ENCODE results near the gene GABRB3. TPM values are rescaled to one million over a fixed set of nuclear protein-coding genes. Genes with fewer than 3 reads are reported as not detected.

The GABRB3 gene
- total and polyA plus RNA-seq, 2 of the 8 experiments (the other 6 are each of a cell fraction or from before 2014, with no cell fraction given) = 98.8 to 163 TPM

DNA sequence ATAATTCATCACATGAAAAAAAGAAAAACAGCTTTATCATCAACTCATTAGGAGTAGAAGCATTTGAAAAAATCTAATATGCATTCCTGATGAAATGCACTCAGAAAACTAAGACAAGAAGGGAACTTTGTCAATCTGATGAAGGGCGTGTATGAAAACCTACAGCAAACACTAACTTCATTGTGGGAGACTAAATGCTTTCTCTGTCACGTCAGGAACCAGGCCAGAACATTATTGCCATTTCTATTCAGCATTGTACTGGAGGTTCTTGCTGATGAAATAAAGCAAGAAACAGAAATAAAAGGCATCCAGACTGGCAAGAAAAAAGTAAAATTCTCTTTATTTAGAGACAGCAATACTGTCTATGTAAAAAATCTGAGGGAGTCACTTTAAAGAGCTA lies 235.2 kb downstream of the GABRB3 start:
- Histone ChIP-seq H3K4me3 (ENCODE audit: extremely low read depth in 1 of 4, insufficient read depth in 2 of 4, low read depth in 3 of 4, low read length in 4 of 4) (no peak overlapping the region), H3K23me2 (ENCODE audit: low read depth, low read length) (no peaks in the 10 kb centered on the region), H3K4ac (replicated peaks; ENCODE audit: insufficient read length, low read depth, low read length) (no peak overlapping the region), H3K9ac (replicated peaks in 1 of 4; ENCODE audit: extremely low read depth in 1 of 4, low read depth in 3 of 4, low read length in 3 of 4) (no peak overlapping the region), H2BK15ac (ENCODE audit: low read length) (no peak overlapping the region), H3K4me1 (replicated peaks in 1 of 4; ENCODE audit: control insufficient read depth in 3 of 4, insufficient read depth in 4 of 4, low read length in 3 of 4) (no peaks in the 10 kb centered on the region), H3K27ac (ENCODE audit: low read depth, low read length) (no peak overlapping the region), H3K27me3 (replicated peaks in 1 of 4; ENCODE audit: control insufficient read depth in 3 of 4, extremely low read depth in 1 of 4, insufficient read depth in 3 of 4, low read length in 3 of 4) (no peaks in the 10 kb centered on the region), H3K79me1 (ENCODE audit: low read depth, low read length) (no peaks in the 10 kb centered on the region), H2BK5ac (ENCODE audit: low read depth, low read length) (no peak overlapping the region), H3K18ac (ENCODE audit: extremely low read depth, low read length) (no peak overlapping the region), H3K14ac (ENCODE audit: insufficient read length) (no peak overlapping the region), H3K56ac (replicated peaks; ENCODE audit: insufficient read length, low read depth, low read length) (no peak overlapping the region), H4K91ac (replicated peaks; ENCODE audit: insufficient read length, low read length) (no peak overlapping the region), H4K20me1 (replicated peaks in 1 of 2; ENCODE audit: control insufficient read depth in 1 of 2, insufficient read depth in 2 of 2, low read length in 2 of 2) (no peaks in the 10 kb centered on the region), H3K23ac (ENCODE audit: insufficient read length) (no peak overlapping the region), H2AK5ac (ENCODE audit: low read depth, low read length) (no peak overlapping the region), H2BK12ac (ENCODE audit: low read depth, low read length) (no peak overlapping the region), H4K8ac (ENCODE audit: extremely low read depth, insufficient read depth, low read length) (no peak overlapping the region), H3K36me3 (ENCODE audit: control insufficient read depth in 2 of 4, insufficient read depth in 4 of 4, low read length in 3 of 4) (no peaks in the 10 kb centered on the region; a peak in 1 of 8 replicates), H3K9me3 (ENCODE audit: insufficient read depth in 2 of 2, low read depth in 1 of 2, low read length in 1 of 2) (no peaks in the 10 kb centered on the region), H4K5ac (ENCODE audit: insufficient read length, low read depth, low read length) (no peak overlapping the region), H2BK20ac (ENCODE audit: low read length) (no peak overlapping the region), H2AFZ (ENCODE audit: low read length) (no peak overlapping the region), H3K4me2 (ENCODE audit: insufficient read depth in 1 of 2, low read depth in 2 of 2, low read length in 2 of 2) (no peak overlapping the region), H2BK120ac (replicated peaks; ENCODE audit: low read depth, low read length) (no peak overlapping the region), H3K79me2 (ENCODE audit: control insufficient read depth in 1 of 2, insufficient read depth in 2 of 2, low read length in 2 of 2) (no peaks in the 10 kb centered on the region)
- DNase-seq (ENCODE audit: low read depth in 1 of 2, low spot score in 2 of 2) (no peak), FAIRE-seq (no peak)
- ChIA-PET POLR2A (ENCODE audit: partially characterized antibody) (no interaction called here), CTCF (ENCODE audit: partially characterized antibody) (no interaction called here)
- no peak for TF ChIP-seq HDAC2 (IDR thresholded peaks at IDR 0.05; ENCODE audit: borderline replicate concordance in 1 of 2, low read depth in 2 of 2, low read length in 2 of 2)
- no peak for TF ChIP-seq JUND (IDR thresholded peaks at IDR 0.05; ENCODE audit: low read length)
- TF ChIP-seq RAD21 (IDR thresholded peaks at IDR 0.05 in 1 of 2, conservative IDR thresholded peaks at IDR 0.05 in 1 of 2; ENCODE audit: low read depth in 2 of 2, low read length in 2 of 2) = no peak
- no peak for TF ChIP-seq KDM1A (IDR thresholded peaks at IDR 0.05; ENCODE audit: borderline replicate concordance, low read length)
- TF ChIP-seq SP2 (IDR thresholded peaks at IDR 0.05; ENCODE audit: low read length) = no peak
- TF ChIP-seq TEAD4 (IDR thresholded peaks at IDR 0.05; ENCODE audit: low read depth, low read length) = no peak
- no peak for TF ChIP-seq CEBPB (IDR thresholded peaks at IDR 0.05; ENCODE audit: low read depth, low read length)
- TF ChIP-seq SP1 (IDR thresholded peaks at IDR 0.05; ENCODE audit: low read depth, low read length) = no peak
- no peak for TF ChIP-seq POLR2AphosphoS5 (IDR thresholded peaks at IDR 0.05; ENCODE audit: low read depth, low read length)
- TF ChIP-seq CHD2 (IDR thresholded peaks at IDR 0.05; ENCODE audit: low read length) = no peak
- no peak for TF ChIP-seq NRF1 (IDR thresholded peaks at IDR 0.05; ENCODE audit: low read depth, low read length)
- no peak for TF ChIP-seq KDM4A (IDR thresholded peaks at IDR 0.05; ENCODE audit: low read depth, low read length, severe bottlenecking)
- no peak for TF ChIP-seq SIRT6 (IDR thresholded peaks at IDR 0.05; ENCODE audit: low read length)
- no peak for TF ChIP-seq TCF12 (IDR thresholded peaks at IDR 0.05; ENCODE audit: low read depth, low read length)
- 90% methylated on average over 2 of the region's 2 CpGs; no CpG with 5 or more reads in 1 of the 2 experiments for WGBS, 2 experiments (ENCODE audit: extremely low coverage in 1 of 2, insufficient coverage in 1 of 2, insufficient read length in 1 of 2, insufficient replicate concordance in 2 of 2, low coverage in 1 of 2, low lambda C conversion rate in 2 of 2, missing lambda C conversion rate in 1 of 2)

All from H1 (cell line).